Measurements from ENCODE around the gene EGLN3. TPM values are rescaled to one million over a fixed set of nuclear protein-coding genes. Genes with fewer than 3 reads are reported as not detected.

Gene EGLN3
- polyA plus RNA-seq, 1 donor from 2014 or later: not detected

DNA sequence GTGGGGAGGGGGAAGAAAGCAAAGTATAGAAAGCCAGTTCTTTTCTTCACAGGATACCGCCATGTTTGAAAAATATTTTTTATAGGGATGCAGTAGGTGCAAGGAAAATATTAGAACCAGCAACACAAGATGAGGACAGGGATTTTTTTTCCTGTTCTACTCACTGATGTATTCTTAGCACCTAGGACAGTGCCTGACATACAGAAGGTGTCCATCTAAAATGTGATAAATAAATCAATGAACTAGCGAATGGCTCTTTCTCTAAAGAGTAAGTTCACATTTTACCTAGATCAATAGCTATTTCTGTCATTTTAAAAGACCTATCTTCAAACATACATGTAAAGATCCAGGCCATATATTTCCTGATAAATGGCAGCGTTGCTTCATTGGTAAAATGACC lies 18.8 kb downstream of the EGLN3 start:
- no peaks in the 10 kb centered on the region for H3F3A ChIP-seq (ENCODE audit: insufficient read depth, low read length, poor library complexity, severe bottlenecking)
- no peak overlapping the region for H3K27ac ChIP-seq (ENCODE audit: low read length)
- no peaks in the 10 kb centered on the region for H4K20me1 ChIP-seq (ENCODE audit: insufficient read depth)
- no peaks in the 10 kb centered on the region for H3K9me3 ChIP-seq (ENCODE audit: low read length)
- H3K4me3 ChIP-seq (ENCODE audit: low read length): no peak overlapping the region
- no peaks in the 10 kb centered on the region for H3K27me3 ChIP-seq (ENCODE audit: insufficient read depth, low read depth, low read length)
- H3K9me2 ChIP-seq (ENCODE audit: insufficient read depth, low read length): no peaks in the 10 kb centered on the region
- no peak for TF ChIP-seq POLR2AphosphoS5 (IDR thresholded peaks at IDR 0.05)
- TF ChIP-seq EZH2 (IDR thresholded peaks at IDR 0.05; ENCODE audit: borderline replicate concordance, insufficient read depth, low read length, poor library complexity, severe bottlenecking): no peak
- no peak for TF ChIP-seq TAF1 (IDR thresholded peaks at IDR 0.05; ENCODE audit: low read depth)
- TF ChIP-seq RAD21 (conservative IDR thresholded peaks at IDR 0.05): no peak
- TF ChIP-seq MXI1 (conservative IDR thresholded peaks at IDR 0.05; ENCODE audit: poor library complexity, severe bottlenecking): no peak
- H3K4me2 ChIP-seq (ENCODE audit: low read length): no peak overlapping the region
- no peak overlapping the region for H2AFZ ChIP-seq (ENCODE audit: low read depth, low read length)
- H3K79me2 ChIP-seq (replicated peaks; ENCODE audit: insufficient read depth, low read length): no peaks in the 10 kb centered on the region
- no peaks in the 10 kb centered on the region for H3K36me3 ChIP-seq (ENCODE audit: insufficient read depth, low read length)
- H3K9ac ChIP-seq (ENCODE audit: low read length): no peak overlapping the region

DNA sequence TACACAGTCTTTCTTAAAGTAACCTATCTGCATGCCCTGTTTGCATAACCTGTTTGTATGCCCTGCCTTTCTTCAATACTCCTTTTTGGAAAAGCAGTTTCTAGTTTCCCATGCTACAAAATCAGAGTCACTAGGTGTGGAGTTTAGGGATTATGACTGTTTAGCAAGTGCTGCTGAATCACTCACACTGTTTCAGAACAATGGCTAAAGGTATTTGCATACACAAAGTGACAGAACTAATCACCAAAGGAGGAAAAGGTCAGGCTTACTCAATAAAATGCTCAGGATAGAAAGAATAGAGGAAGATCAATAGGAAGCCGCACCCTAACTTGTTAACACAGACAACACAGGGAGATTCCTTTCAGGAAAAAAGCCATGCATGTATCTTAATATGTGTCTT lies 19.4 kb downstream of the EGLN3 start:
- no peak overlapping the region for H3K4me2 ChIP-seq (ENCODE audit: low read length)
- no peaks in the 10 kb centered on the region for H3K9me2 ChIP-seq (ENCODE audit: insufficient read depth, low read length)
- no peak overlapping the region for H3K27ac ChIP-seq (ENCODE audit: low read length)
- no peaks in the 10 kb centered on the region for H3K9me3 ChIP-seq (ENCODE audit: low read length)
- H3K79me2 ChIP-seq (replicated peaks; ENCODE audit: insufficient read depth, low read length): no peaks in the 10 kb centered on the region
- no peaks in the 10 kb centered on the region for H3F3A ChIP-seq (ENCODE audit: insufficient read depth, low read length, poor library complexity, severe bottlenecking)
- no peaks in the 10 kb centered on the region for H3K36me3 ChIP-seq (ENCODE audit: insufficient read depth, low read length)
- H3K4me3 ChIP-seq (ENCODE audit: low read length): no peak overlapping the region
- no peak overlapping the region for H2AFZ ChIP-seq (ENCODE audit: low read depth, low read length)
- TF ChIP-seq SMC3 (conservative IDR thresholded peaks at IDR 0.05; ENCODE audit: poor library complexity): no peak
- no peak for TF ChIP-seq TAF1 (IDR thresholded peaks at IDR 0.05; ENCODE audit: low read depth)
- no peak for TF ChIP-seq EZH2 (IDR thresholded peaks at IDR 0.05; ENCODE audit: borderline replicate concordance, insufficient read depth, low read length, poor library complexity, severe bottlenecking)
- TF ChIP-seq EP300 (conservative IDR thresholded peaks at IDR 0.05; ENCODE audit: poor library complexity, severe bottlenecking): no peak
- no peak for TF ChIP-seq MXI1 (conservative IDR thresholded peaks at IDR 0.05; ENCODE audit: poor library complexity, severe bottlenecking)
- TF ChIP-seq, protein P1, sequence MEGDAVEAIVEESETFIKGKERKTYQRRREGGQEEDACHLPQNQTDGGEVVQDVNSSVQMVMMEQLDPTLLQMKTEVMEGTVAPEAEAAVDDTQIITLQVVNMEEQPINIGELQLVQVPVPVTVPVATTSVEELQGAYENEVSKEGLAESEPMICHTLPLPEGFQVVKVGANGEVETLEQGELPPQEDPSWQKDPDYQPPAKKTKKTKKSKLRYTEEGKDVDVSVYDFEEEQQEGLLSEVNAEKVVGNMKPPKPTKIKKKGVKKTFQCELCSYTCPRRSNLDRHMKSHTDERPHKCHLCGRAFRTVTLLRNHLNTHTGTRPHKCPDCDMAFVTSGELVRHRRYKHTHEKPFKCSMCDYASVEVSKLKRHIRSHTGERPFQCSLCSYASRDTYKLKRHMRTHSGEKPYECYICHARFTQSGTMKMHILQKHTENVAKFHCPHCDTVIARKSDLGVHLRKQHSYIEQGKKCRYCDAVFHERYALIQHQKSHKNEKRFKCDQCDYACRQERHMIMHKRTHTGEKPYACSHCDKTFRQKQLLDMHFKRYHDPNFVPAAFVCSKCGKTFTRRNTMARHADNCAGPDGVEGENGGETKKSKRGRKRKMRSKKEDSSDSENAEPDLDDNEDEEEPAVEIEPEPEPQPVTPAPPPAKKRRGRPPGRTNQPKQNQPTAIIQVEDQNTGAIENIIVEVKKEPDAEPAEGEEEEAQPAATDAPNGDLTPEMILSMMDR (IDR thresholded peaks at IDR 0.05; ENCODE audit: poor library complexity, severe bottlenecking): no peak
- TF ChIP-seq, protein P2, sequence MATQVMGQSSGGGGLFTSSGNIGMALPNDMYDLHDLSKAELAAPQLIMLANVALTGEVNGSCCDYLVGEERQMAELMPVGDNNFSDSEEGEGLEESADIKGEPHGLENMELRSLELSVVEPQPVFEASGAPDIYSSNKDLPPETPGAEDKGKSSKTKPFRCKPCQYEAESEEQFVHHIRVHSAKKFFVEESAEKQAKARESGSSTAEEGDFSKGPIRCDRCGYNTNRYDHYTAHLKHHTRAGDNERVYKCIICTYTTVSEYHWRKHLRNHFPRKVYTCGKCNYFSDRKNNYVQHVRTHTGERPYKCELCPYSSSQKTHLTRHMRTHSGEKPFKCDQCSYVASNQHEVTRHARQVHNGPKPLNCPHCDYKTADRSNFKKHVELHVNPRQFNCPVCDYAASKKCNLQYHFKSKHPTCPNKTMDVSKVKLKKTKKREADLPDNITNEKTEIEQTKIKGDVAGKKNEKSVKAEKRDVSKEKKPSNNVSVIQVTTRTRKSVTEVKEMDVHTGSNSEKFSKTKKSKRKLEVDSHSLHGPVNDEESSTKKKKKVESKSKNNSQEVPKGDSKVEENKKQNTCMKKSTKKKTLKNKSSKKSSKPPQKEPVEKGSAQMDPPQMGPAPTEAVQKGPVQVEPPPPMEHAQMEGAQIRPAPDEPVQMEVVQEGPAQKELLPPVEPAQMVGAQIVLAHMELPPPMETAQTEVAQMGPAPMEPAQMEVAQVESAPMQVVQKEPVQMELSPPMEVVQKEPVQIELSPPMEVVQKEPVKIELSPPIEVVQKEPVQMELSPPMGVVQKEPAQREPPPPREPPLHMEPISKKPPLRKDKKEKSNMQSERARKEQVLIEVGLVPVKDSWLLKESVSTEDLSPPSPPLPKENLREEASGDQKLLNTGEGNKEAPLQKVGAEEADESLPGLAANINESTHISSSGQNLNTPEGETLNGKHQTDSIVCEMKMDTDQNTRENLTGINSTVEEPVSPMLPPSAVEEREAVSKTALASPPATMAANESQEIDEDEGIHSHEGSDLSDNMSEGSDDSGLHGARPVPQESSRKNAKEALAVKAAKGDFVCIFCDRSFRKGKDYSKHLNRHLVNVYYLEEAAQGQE (IDR thresholded peaks at IDR 0.05; ENCODE audit: borderline replicate concordance): no peak
- no peak for TF ChIP-seq RAD21 (conservative IDR thresholded peaks at IDR 0.05)
- TF ChIP-seq POLR2AphosphoS5 (IDR thresholded peaks at IDR 0.05): no peak
- no peaks in the 10 kb centered on the region for H3K27me3 ChIP-seq (ENCODE audit: insufficient read depth, low read depth, low read length)
- no peak overlapping the region for H3K9ac ChIP-seq (ENCODE audit: low read length)
- H4K20me1 ChIP-seq (ENCODE audit: insufficient read depth): no peaks in the 10 kb centered on the region

Data from neural cell (in vitro differentiated cells).